ENCODE measurements around the gene GRB10. TPM values are rescaled to one million over a fixed set of nuclear protein-coding genes. Genes with fewer than 3 reads are reported as not detected.
A peak's percentile ranks its signal among the peaks of the same experiment; 100 is the strongest.

GRB10 gene
- total RNA-seq, 1 experiment from 2014 or later = 68.2 TPM

- ChIA-PET POLR2A (interaction anchor here (0.7 to 1.3 kb wide), 8 partner anchors 9 to 461 kb away, joined by 3 to 4 read pairs (median 3); no protein-coding TSS in a partner anchor), CTCF (interaction anchor here (0.7 to 1.8 kb wide), 3 partner anchors 47 to 370 kb away, joined by 3 to 13 read pairs (median 8); no protein-coding TSS in a partner anchor)
- Mint-ChIP-seq H3K4me3 (ENCODE audit: unreplicated experiment) (peak overlapping the region; percentile 84), H3K27me3 (ENCODE audit: insufficient read depth, unreplicated experiment) (no peaks in the 10 kb centered on the region), H3K4me1 (ENCODE audit: insufficient read depth, unreplicated experiment) (peaks cover 13% of the 10 kb centered on the region), H3K27ac (ENCODE audit: low read depth, unreplicated experiment) (peak overlapping the region; percentile 64), H3K36me3 (ENCODE audit: insufficient read depth, unreplicated experiment) (peaks cover 14% of the 10 kb centered on the region), H3K9me3 (ENCODE audit: unreplicated experiment) (peaks cover 10% of the 10 kb centered on the region)
- BruUV-seq (replicated peaks) = no TSS peak
- no peak for TF ChIP-seq CTCF (IDR thresholded peaks at IDR 0.05; ENCODE audit: unreplicated experiment)
- DNase-seq (ENCODE audit: unreplicated experiment) = no peak
- intact Hi-C loops (cut with micrococcal nuclease) = loop anchor here (5.0 kb wide), 3 partner anchors 171 to 351 kb away; no protein-coding TSS in a partner anchor
Measured at GRCh38 chr7:50791363-50791937, 8.8 kb upstream of the GRB10 start.

GRCh38 chr7:50790381-50790780, 7.7 kb upstream of the GRB10 start:
- H3K4me1 Mint-ChIP-seq (ENCODE audit: insufficient read depth, unreplicated experiment) = peaks cover 10% of the 10 kb centered on the region
- CTCF ChIA-PET = interaction anchor here (1.0 to 1.8 kb wide), 3 partner anchors 277 to 371 kb away, joined by 3 to 13 read pairs (median 8); no protein-coding TSS in a partner anchor
- H3K9me3 Mint-ChIP-seq (ENCODE audit: unreplicated experiment) = peaks cover 17% of the 10 kb centered on the region
- POLR2A ChIA-PET = interaction anchor here (0.6 kb wide), 2 partner anchors 278 to 438 kb away, joined by 3 to 5 read pairs; no protein-coding TSS in a partner anchor
- H3K4me3 Mint-ChIP-seq (ENCODE audit: unreplicated experiment) = peak overlapping the region; percentile 84
- H3K36me3 Mint-ChIP-seq (ENCODE audit: insufficient read depth, unreplicated experiment) = peaks cover 17% of the 10 kb centered on the region
- no TSS peak for BruUV-seq (replicated peaks)
- no peak for TF ChIP-seq CTCF (IDR thresholded peaks at IDR 0.05; ENCODE audit: unreplicated experiment)
- intact Hi-C loops (cut with micrococcal nuclease) = loop anchor here (5.0 kb wide), 3 partner anchors 172 to 352 kb away; no protein-coding TSS in a partner anchor
- no peak for DNase-seq (ENCODE audit: unreplicated experiment)
- no peaks in the 10 kb centered on the region for H3K27me3 Mint-ChIP-seq (ENCODE audit: insufficient read depth, unreplicated experiment)
- H3K27ac Mint-ChIP-seq (ENCODE audit: low read depth, unreplicated experiment) = peak overlapping the region; percentile 64

- H3K4me1 Mint-ChIP-seq (ENCODE audit: insufficient read depth, unreplicated experiment) = peaks cover 10% of the 10 kb centered on the region
- ChIA-PET POLR2A (no interaction called here), CTCF (interaction anchor here (0.7 to 1.0 kb wide), 4 partner anchors 12 to 373 kb away, joined by 3 to 4 read pairs (median 4); no protein-coding TSS in a partner anchor)
- no peak for TF ChIP-seq CTCF (IDR thresholded peaks at IDR 0.05; ENCODE audit: unreplicated experiment)
- no TSS peak for BruUV-seq (replicated peaks)
- intact Hi-C loops (cut with micrococcal nuclease) = no loop called here
- H3K27me3 Mint-ChIP-seq (ENCODE audit: insufficient read depth, unreplicated experiment) = no peaks in the 10 kb centered on the region
- H3K9me3 Mint-ChIP-seq (ENCODE audit: unreplicated experiment) = peaks cover 17% of the 10 kb centered on the region
- H3K4me3 Mint-ChIP-seq (ENCODE audit: unreplicated experiment) = no peak overlapping the region
- H3K36me3 Mint-ChIP-seq (ENCODE audit: insufficient read depth, unreplicated experiment) = peaks cover 19% of the 10 kb centered on the region
- DNase-seq (ENCODE audit: unreplicated experiment) = no peak
- no peak overlapping the region for H3K27ac Mint-ChIP-seq (ENCODE audit: low read depth, unreplicated experiment)
Measured at GRCh38 chr7:50788382-50788781, 5.7 kb upstream of the GRB10 start.

- Mint-ChIP-seq H3K9me3 (ENCODE audit: unreplicated experiment) (peaks cover 17% of the 10 kb centered on the region), H3K4me1 (ENCODE audit: insufficient read depth, unreplicated experiment) (peaks cover 16% of the 10 kb centered on the region), H3K4me3 (ENCODE audit: unreplicated experiment) (no peak overlapping the region), H3K27ac (ENCODE audit: low read depth, unreplicated experiment) (no peak overlapping the region), H3K27me3 (ENCODE audit: insufficient read depth, unreplicated experiment) (no peaks in the 10 kb centered on the region), H3K36me3 (ENCODE audit: insufficient read depth, unreplicated experiment) (peaks cover 19% of the 10 kb centered on the region)
- TF ChIP-seq CTCF (IDR thresholded peaks at IDR 0.05; ENCODE audit: unreplicated experiment) = no peak
- ChIA-PET CTCF (interaction anchor here (0.7 to 1.0 kb wide), 4 partner anchors 13 to 321 kb away, joined by 3 to 4 read pairs (median 3); no protein-coding TSS in a partner anchor), POLR2A (no interaction called here)
- no TSS peak for BruUV-seq (replicated peaks)
- DNase-seq (ENCODE audit: unreplicated experiment) = no peak
- intact Hi-C loops (cut with micrococcal nuclease) = no loop called here
Measured at GRCh38 chr7:50787825-50788224, 5.1 kb upstream of the GRB10 start.
